Adrenal gland (tissue), 5 donors: ENCODE measurements around the gene MBD3L4.
"Not testable (repeated sequence)": the region's sequence is repeated elsewhere in the genome, so short reads cannot be mapped to it uniquely, and the experiment has no call there.

Experiments used
- CTCF ChIP-seq, 6 experiments: fragments of 450-650 bp in 4 of 6; fragments of 200-600 bp in 2 of 6; sonication (generic) in 1 of 6; IDR thresholded peaks; 1 replicate in 5 of 6; 2 replicates in 1 of 6; pipeline versions ENCODE4 v1.5.1 to v1.8.0; 2016 to 2021; ENCODE audit warnings: antibody characterized with exemption in 6 of 6, mild to moderate bottlenecking in 2 of 6, moderate library complexity in 1 of 6
- POLR2A ChIP-seq, 2 donors: fragments of 450-650 bp; IDR thresholded peaks; one replicate each; pipeline ENCODE4 v1.6.1; 2017; ENCODE audit warnings: antibody characterized with exemption in 2 of 2, mild to moderate bottlenecking in 2 of 2, moderate library complexity in 1 of 2
- donor health status: DM: no; HTN: no; CAD: no.

GRCh38 chr19:7030278-7030677 is 9.7 kb downstream of the MBD3L4 start, which contains the start of gene MBD3L5:
- TF ChIP-seq CTCF, POLR2A (IDR thresholded peaks at IDR 0.05): not testable (repeated sequence)
